K562 (cell line): ENCODE measurements around the gene ZDHHC11B. TPM values are rescaled to one million over a fixed set of nuclear protein-coding genes. Genes with fewer than 3 reads are reported as not detected.

Source experiments
- ATF3 ChIP-seq, 2 experiments: fragments of 450-650 bp in 1 of 2; sonication (generic) in 1 of 2; formaldehyde crosslinking in 1 of 2; IDR thresholded peaks in 1 of 2; conservative IDR thresholded peaks in 1 of 2; 2 replicates each; pipeline versions ENCODE4 v1.6.1 to v1.8.1; 2016 to 2023; ENCODE audit warnings: mild to moderate bottlenecking in 2 of 2, moderate library complexity in 2 of 2, inconsistent platforms in 1 of 2, missing genetic modification reagents in 1 of 2
- BHLHE40 ChIP-seq: IDR thresholded peaks from 2 replicates; pipeline ENCODE4 v1.6.1; 2011; ENCODE audit warnings: low read length, improper control_type of control experiment
- BMI1 ChIP-seq: fragments of 150-350 bp; IDR thresholded peaks from 2 replicates; pipeline ENCODE4 v1.6.1; 2014; ENCODE audit warnings: low read length
- CCAR2 ChIP-seq: fragments of 200-400 bp; formaldehyde crosslinking; IDR thresholded peaks from 2 replicates; pipeline ENCODE4 v1.6.1; 2017; ENCODE audit warnings: mild to moderate bottlenecking, low read depth, low read length
- CCNT2 ChIP-seq: IDR thresholded peaks from 2 replicates; pipeline ENCODE4 v1.6.1; 2011; ENCODE audit warnings: borderline replicate concordance, low read depth, mild to moderate bottlenecking, moderate library complexity, mixed read lengths, low read length; ENCODE audit not compliant: insufficient read length; ENCODE audit errors: extremely low read depth
- CHCHD3 ChIP-seq: fragments of 250-450 bp; sonication (Bioruptor Pico); IDR thresholded peaks from 2 replicates; pipeline ENCODE4 v2.1.2; 2022; ENCODE audit warnings: mild to moderate bottlenecking
- E2F3 ChIP-seq: fragments of 250-450 bp; sonication (Bioruptor Pico); IDR thresholded peaks from 2 replicates; pipeline ENCODE4 v1.4.0; 2020; ENCODE audit warnings: mild to moderate bottlenecking
- ESRRA ChIP-seq: fragments of 450-650 bp; IDR thresholded peaks from 2 replicates; pipeline ENCODE4 v1.6.1; 2014; ENCODE audit warnings: low read depth, mild to moderate bottlenecking, moderate library complexity, borderline replicate concordance
- GTF3C2 ChIP-seq: IDR thresholded peaks from 3 replicates; pipeline ENCODE4 v1.6.1; 2011; ENCODE audit warnings: borderline replicate concordance, mild to moderate bottlenecking, moderate library complexity; ENCODE audit not compliant: insufficient read length; ENCODE audit errors: extremely low read depth
- HEY1 ChIP-seq: fragments of 250-450 bp; sonication (Bioruptor Pico); IDR thresholded peaks from 2 replicates; pipeline ENCODE4 v1.5.0; 2020; ENCODE audit warnings: mild to moderate bottlenecking, moderate library complexity, borderline replicate concordance
- HNRNPLL ChIP-seq: fragments of 200-400 bp; formaldehyde crosslinking; IDR thresholded peaks from 2 replicates; pipeline ENCODE4 v1.6.1; 2017; ENCODE audit warnings: low read length, low read depth, mild to moderate bottlenecking; ENCODE audit not compliant: poor library complexity, severe bottlenecking
- MXD1 ChIP-seq: fragments of 250-450 bp; sonication (Bioruptor Pico); IDR thresholded peaks from 2 replicates; pipeline ENCODE4 v1.8.0; 2021; ENCODE audit warnings: borderline replicate concordance, mild to moderate bottlenecking, moderate library complexity; ENCODE audit not compliant: poor library complexity, severe bottlenecking
- PHF21A ChIP-seq: fragments of 450-650 bp; IDR thresholded peaks from 2 replicates; pipeline ENCODE4 v1.6.1; 2017; ENCODE audit warnings: low read depth, borderline replicate concordance
- PTBP1 ChIP-seq: fragments of 200-400 bp; formaldehyde crosslinking; IDR thresholded peaks from 2 replicates; pipeline ENCODE4 v1.6.1; 2017; ENCODE audit warnings: low read depth, low read length
- PTRF ChIP-seq: fragments of 450-650 bp; IDR thresholded peaks from 2 replicates; pipeline ENCODE4 v1.6.1; 2016; ENCODE audit warnings: mild to moderate bottlenecking, missing genetic modification characterization, missing compliant biosample characterization
- SOX6 ChIP-seq: fragments of 450-650 bp; IDR thresholded peaks from 2 replicates; pipeline ENCODE4 v1.6.1; 2014; ENCODE audit warnings: mild to moderate bottlenecking
- SREBF1 ChIP-seq: fragments of 150-350 bp; IDR thresholded peaks from 2 replicates; pipeline ENCODE4 v1.6.1; 2014; ENCODE audit warnings: antibody characterized with exemption, low read depth, low read length, borderline replicate concordance
- TOE1 ChIP-seq, 2 experiments: fragments of 450-650 bp in 1 of 2; sonication (generic) in 1 of 2; formaldehyde crosslinking in 1 of 2; IDR thresholded peaks; 2 replicates each; pipeline versions ENCODE4 v1.7.1 to v1.8.0; 2016 to 2022; ENCODE audit warnings: borderline replicate concordance in 2 of 2, mild to moderate bottlenecking in 2 of 2, antibody characterized with exemption in 1 of 2, inconsistent platforms in 1 of 2, low read depth in 1 of 2, missing genetic modification reagents in 1 of 2, moderate library complexity in 1 of 2
- XRCC5 ChIP-seq: fragments of 200-400 bp; formaldehyde crosslinking; IDR thresholded peaks from 2 replicates; pipeline ENCODE4 v1.6.1; 2017; ENCODE audit warnings: low read depth, mild to moderate bottlenecking, low read length
- ZNF184 ChIP-seq: sonication (generic); formaldehyde crosslinking; IDR thresholded peaks from 2 replicates; pipeline ENCODE4 v1.5.0; 2020; ENCODE audit warnings: missing genetic modification reagents
- ZNF232 ChIP-seq: sonication (generic); formaldehyde crosslinking; IDR thresholded peaks from 2 replicates; pipeline ENCODE4 v1.8.0; 2022; ENCODE audit warnings: mild to moderate bottlenecking, missing genetic modification reagents
- ZNF263 ChIP-seq: sonication (generic); formaldehyde crosslinking; IDR thresholded peaks from 2 replicates; pipeline ENCODE4 v1.8.0; 2022; ENCODE audit warnings: mild to moderate bottlenecking, missing genetic modification reagents, borderline replicate concordance
- polyA plus RNA-seq, 8 experiments: library from polyadenylated mRNA; depleted of rRNA in 4 of 8; stranded (reverse) in 5 of 8; unstranded in 3 of 8; fragments of >200 nt; fragmentation: Nextera tagmentation in 2 of 8; fragmentation: Illumina TruSeq in 1 of 8; extraction: Ambion mirVana in 2 of 8; extraction: Trizol in 1 of 8; gene quantifications; 2 replicates each; pipeline versions ENCODE4 v1.2.1 to v1.2.3, GENCODE V29; 2011 to 2014; ENCODE audit warnings: inconsistent platforms in 1 of 8, missing spikeins in 1 of 8
- total RNA-seq, 7 experiments: library from RNA; depleted of rRNA in 6 of 7; stranded (reverse); fragments of >200 nt in 6 of 7; fragmentation: Illumina TruSeq in 2 of 7; extraction: Trizol in 2 of 7; gene quantifications; 2 replicates each; pipeline versions ENCODE4 v1.2.1 to v1.2.3, GENCODE V29; 2011 to 2021; ENCODE audit warnings: low replicate concordance in 1 of 7

ZDHHC11B gene
- total and polyA plus RNA-seq, 9 of the 15 experiments (the other 6 are each of a cell fraction or from before 2014, with no cell fraction given), result 0.03 to 0.23 (median 0.15) TPM; not detected in 3

- peak; percentile 40; the same call in 1 of the 2 replicates for TF ChIP-seq ZNF263 (CRISPR knock-in tag)
- no peak for TF ChIP-seq GTF3C2
- TF ChIP-seq ATF3 (IDR thresholded peaks at IDR 0.05), result no peak
- 0 out of 2 replicates have a peak, but pooled peaks have one; percentile 40 for TF ChIP-seq ATF3 (CRISPR knock-in tag; conservative IDR thresholded peaks at IDR 0.05)
- TF ChIP-seq PTRF (tag), result no peak
- no peak for TF ChIP-seq TOE1 (IDR thresholded peaks at IDR 0.05; ENCODE audit: borderline replicate concordance)
- TF ChIP-seq TOE1 (CRISPR knock-in tag; IDR thresholded peaks at IDR 0.05; ENCODE audit: borderline replicate concordance, low read depth), result no peak
- TF ChIP-seq E2F3 (CRISPR knock-in tag), result no peak
- no peak for TF ChIP-seq HEY1 (CRISPR knock-in tag)
- TF ChIP-seq SOX6, result no peak
- TF ChIP-seq ZNF184, result no peak
- TF ChIP-seq BHLHE40, result no peak
- no peak for TF ChIP-seq CHCHD3 (CRISPR knock-in tag)
- TF ChIP-seq PTBP1, result 0 out of 2 replicates have a peak, but pooled peaks have one; percentile 11
- peak; percentile 67; the same call in 1 of the 2 replicates for TF ChIP-seq XRCC5
- 0 out of 2 replicates have a peak, but pooled peaks have one; percentile 42 for TF ChIP-seq SREBF1
- TF ChIP-seq ESRRA, result 0 out of 2 replicates have a peak, but pooled peaks have one; percentile 13
- TF ChIP-seq CCNT2, result peak; percentile 62
- no peak for TF ChIP-seq ZNF232 (CRISPR knock-in tag)
- peak; percentile 16 for TF ChIP-seq HNRNPLL
- TF ChIP-seq PHF21A, result no peak
- no peak for TF ChIP-seq BMI1
- no peak for TF ChIP-seq CCAR2
- no peak for TF ChIP-seq MXD1 (CRISPR knock-in tag)
These were observed 112.8 kb downstream of the ZDHHC11B start (continued) for GRCh38 chr5:671459-672328.
